K562 (cell line): ENCODE results near the gene SLC26A1. TPM values are rescaled to one million over a fixed set of nuclear protein-coding genes. Genes with fewer than 3 reads are reported as not detected.

Experiments used
- ARHGAP35 ChIP-seq: fragments of 450-650 bp; IDR thresholded peaks from 2 replicates; pipeline ENCODE4 v1.6.1; 2018; ENCODE audit not compliant: partially characterized antibody
- CCNT2 ChIP-seq: IDR thresholded peaks from 2 replicates; pipeline ENCODE4 v1.6.1; 2011; ENCODE audit warnings: borderline replicate concordance, low read depth, mild to moderate bottlenecking, moderate library complexity, mixed read lengths, low read length; ENCODE audit not compliant: insufficient read length; ENCODE audit errors: extremely low read depth
- GTF2E2 ChIP-seq: fragments of 200-800 bp; sonication (Bioruptor generic); IDR thresholded peaks from 2 replicates; pipeline ENCODE4 v1.6.1; 2016; ENCODE audit warnings: missing genetic modification characterization, missing compliant biosample characterization
- HSF4 ChIP-seq: fragments of 250-450 bp; sonication (Bioruptor Pico); IDR thresholded peaks from 2 replicates; pipeline ENCODE4 v2.1.2; 2022; ENCODE audit warnings: mild to moderate bottlenecking, moderate library complexity, borderline replicate concordance
- MCM7 ChIP-seq, 2 experiments: fragments of 450-650 bp; IDR thresholded peaks; 2 replicates each; pipeline ENCODE4 v1.6.1; 2016 to 2018
- NFXL1 ChIP-seq: fragments of 450-650 bp; formaldehyde crosslinking; IDR thresholded peaks from 2 replicates; pipeline ENCODE4 v1.4.0; 2021; ENCODE audit warnings: mild to moderate bottlenecking
- POLR2G ChIP-seq: fragments of 200-400 bp; formaldehyde crosslinking; IDR thresholded peaks from 2 replicates; pipeline ENCODE4 v1.6.1; 2017; ENCODE audit warnings: low read depth, mild to moderate bottlenecking, antibody characterized with exemption, low read length, moderate library complexity
- ZNF584 ChIP-seq: fragments of 200-800 bp; sonication (Bioruptor generic); IDR thresholded peaks from 2 replicates; pipeline ENCODE4 v1.6.1; 2016; ENCODE audit warnings: low read depth, mild to moderate bottlenecking, missing genetic modification characterization, missing compliant biosample characterization
- ZNF644 ChIP-seq: fragments of 200-800 bp; sonication (Bioruptor generic); IDR thresholded peaks from 2 replicates; pipeline ENCODE4 v1.6.1; 2016; ENCODE audit warnings: low read depth, missing genetic modification characterization, missing compliant biosample characterization
- ZNF668 ChIP-seq: fragments of 250-450 bp; sonication (Bioruptor Pico); IDR thresholded peaks from 2 replicates; pipeline ENCODE4 v1.8.0; 2022; ENCODE audit warnings: mild to moderate bottlenecking, inconsistent platforms
- ZNF707 ChIP-seq: fragments of 250-450 bp; sonication (Bioruptor Pico); conservative IDR thresholded peaks from 2 replicates; pipeline ENCODE4 v1.8.0; 2022; ENCODE audit warnings: inconsistent platforms, mild to moderate bottlenecking, moderate library complexity
- polyA plus RNA-seq, 8 experiments: library from polyadenylated mRNA; depleted of rRNA in 4 of 8; stranded (reverse) in 5 of 8; unstranded in 3 of 8; fragments of >200 nt; fragmentation: Nextera tagmentation in 2 of 8; fragmentation: Illumina TruSeq in 1 of 8; extraction: Ambion mirVana in 2 of 8; extraction: Trizol in 1 of 8; gene quantifications; 2 replicates each; pipeline versions ENCODE4 v1.2.1 to v1.2.3, GENCODE V29; 2011 to 2014; ENCODE audit warnings: inconsistent platforms in 1 of 8, missing spikeins in 1 of 8
- total RNA-seq, 7 experiments: library from RNA; depleted of rRNA in 6 of 7; stranded (reverse); fragments of >200 nt in 6 of 7; fragmentation: Illumina TruSeq in 2 of 7; extraction: Trizol in 2 of 7; gene quantifications; 2 replicates each; pipeline versions ENCODE4 v1.2.1 to v1.2.3, GENCODE V29; 2011 to 2021; ENCODE audit warnings: low replicate concordance in 1 of 7
- TF ChIP-seq, protein P1 (sequence below): sonication (generic); formaldehyde crosslinking; IDR thresholded peaks from 2 replicates; pipeline ENCODE4 v1.8.1; 2023; ENCODE audit warnings: mild to moderate bottlenecking, missing genetic modification reagents
- TF ChIP-seq, protein P2 (sequence below): IDR thresholded peaks from 2 replicates; pipeline ENCODE4 v1.6.1; 2012; ENCODE audit warnings: low read depth, low read length, improper control_type of control experiment, borderline replicate concordance
- TF ChIP-seq, protein P3 (sequence below), 2 experiments: fragments of 450-650 bp; IDR thresholded peaks; 2 replicates each; pipeline ENCODE4 v1.6.1; 2016; ENCODE audit warnings: mild to moderate bottlenecking in 2 of 2, borderline replicate concordance in 1 of 2, low read depth in 1 of 2, moderate library complexity in 1 of 2

SLC26A1 gene
- total and polyA plus RNA-seq, 9 of the 15 experiments (the other 6 are each of a cell fraction or from before 2014, with no cell fraction given): 0.11 to 4.2 (median 0.95) TPM

DNA sequence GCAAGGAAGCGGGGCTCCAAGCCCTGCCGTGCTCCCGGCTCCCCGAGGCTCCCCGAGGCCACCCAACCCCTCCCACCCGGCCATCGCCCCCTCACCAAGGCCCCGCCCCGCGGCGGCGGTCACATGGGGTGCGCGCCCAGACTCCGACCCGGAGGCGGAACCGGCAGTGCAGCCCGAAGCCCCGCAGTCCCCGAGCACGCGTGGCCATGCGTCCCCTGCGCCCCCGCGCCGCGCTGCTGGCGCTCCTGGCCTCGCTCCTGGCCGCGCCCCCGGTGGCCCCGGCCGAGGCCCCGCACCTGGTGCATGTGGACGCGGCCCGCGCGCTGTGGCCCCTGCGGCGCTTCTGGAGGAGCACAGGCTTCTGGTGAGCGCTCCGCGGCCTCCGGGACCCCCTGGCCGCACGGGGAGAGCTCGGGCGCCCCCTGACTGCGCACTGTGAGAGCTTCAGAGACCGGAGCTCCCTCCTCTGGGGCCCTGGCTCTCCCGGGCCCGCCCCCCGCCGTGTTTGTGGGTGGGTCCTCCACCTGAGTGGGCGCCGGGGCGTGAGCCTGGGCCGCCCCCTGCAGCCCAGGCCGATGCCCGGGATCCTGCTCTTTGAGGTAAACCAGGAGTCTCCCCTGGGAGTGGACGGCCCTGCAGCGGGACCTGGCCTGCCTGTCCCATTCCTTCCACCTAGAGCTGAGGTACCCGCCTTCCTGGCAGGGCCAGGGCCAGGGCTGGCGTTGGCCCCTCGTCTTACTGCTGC, 6.2 kb downstream of the SLC26A1 start, which contains the start of gene IDUA (continued):
- TF ChIP-seq, protein P1, sequence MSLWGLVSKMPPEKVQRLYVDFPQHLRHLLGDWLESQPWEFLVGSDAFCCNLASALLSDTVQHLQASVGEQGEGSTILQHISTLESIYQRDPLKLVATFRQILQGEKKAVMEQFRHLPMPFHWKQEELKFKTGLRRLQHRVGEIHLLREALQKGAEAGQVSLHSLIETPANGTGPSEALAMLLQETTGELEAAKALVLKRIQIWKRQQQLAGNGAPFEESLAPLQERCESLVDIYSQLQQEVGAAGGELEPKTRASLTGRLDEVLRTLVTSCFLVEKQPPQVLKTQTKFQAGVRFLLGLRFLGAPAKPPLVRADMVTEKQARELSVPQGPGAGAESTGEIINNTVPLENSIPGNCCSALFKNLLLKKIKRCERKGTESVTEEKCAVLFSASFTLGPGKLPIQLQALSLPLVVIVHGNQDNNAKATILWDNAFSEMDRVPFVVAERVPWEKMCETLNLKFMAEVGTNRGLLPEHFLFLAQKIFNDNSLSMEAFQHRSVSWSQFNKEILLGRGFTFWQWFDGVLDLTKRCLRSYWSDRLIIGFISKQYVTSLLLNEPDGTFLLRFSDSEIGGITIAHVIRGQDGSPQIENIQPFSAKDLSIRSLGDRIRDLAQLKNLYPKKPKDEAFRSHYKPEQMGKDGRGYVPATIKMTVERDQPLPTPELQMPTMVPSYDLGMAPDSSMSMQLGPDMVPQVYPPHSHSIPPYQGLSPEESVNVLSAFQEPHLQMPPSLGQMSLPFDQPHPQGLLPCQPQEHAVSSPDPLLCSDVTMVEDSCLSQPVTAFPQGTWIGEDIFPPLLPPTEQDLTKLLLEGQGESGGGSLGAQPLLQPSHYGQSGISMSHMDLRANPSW (CRISPR knock-in tag): 0 out of 2 replicates have a peak, but pooled peaks have one; percentile 80
- TF ChIP-seq CCNT2 (peak; percentile 90), ARHGAP35 (no peak), MCM7 (IDR thresholded peaks at IDR 0.05) (no peak), ZNF644 (tag) (no peak), NFXL1 (CRISPR knock-in tag) (no peak), GTF2E2 (tag) (no peak), HSF4 (CRISPR knock-in tag) (no peak), ZNF707 (no peak), ZNF668 (CRISPR knock-in tag) (no peak), ZNF584 (CRISPR knock-in tag) (no peak), POLR2G (peak; percentile 91)
- TF ChIP-seq, protein P2, sequence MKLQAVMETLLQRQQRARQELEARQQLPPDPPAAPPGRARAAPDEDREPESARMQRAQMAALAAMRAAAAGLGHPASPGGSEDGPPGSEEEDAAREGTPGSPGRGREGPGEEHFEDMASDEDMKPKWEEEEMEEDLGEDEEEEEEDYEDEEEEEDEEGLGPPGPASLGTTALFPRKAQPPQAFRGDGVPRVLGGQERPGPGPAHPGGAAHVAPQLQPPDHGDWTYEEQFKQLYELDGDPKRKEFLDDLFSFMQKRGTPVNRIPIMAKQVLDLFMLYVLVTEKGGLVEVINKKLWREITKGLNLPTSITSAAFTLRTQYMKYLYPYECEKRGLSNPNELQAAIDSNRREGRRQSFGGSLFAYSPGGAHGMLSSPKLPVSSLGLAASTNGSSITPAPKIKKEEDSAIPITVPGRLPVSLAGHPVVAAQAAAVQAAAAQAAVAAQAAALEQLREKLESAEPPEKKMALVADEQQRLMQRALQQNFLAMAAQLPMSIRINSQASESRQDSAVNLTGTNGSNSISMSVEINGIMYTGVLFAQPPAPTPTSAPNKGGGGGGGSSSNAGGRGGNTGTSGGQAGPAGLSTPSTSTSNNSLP: no peak
- TF ChIP-seq, protein P3, sequence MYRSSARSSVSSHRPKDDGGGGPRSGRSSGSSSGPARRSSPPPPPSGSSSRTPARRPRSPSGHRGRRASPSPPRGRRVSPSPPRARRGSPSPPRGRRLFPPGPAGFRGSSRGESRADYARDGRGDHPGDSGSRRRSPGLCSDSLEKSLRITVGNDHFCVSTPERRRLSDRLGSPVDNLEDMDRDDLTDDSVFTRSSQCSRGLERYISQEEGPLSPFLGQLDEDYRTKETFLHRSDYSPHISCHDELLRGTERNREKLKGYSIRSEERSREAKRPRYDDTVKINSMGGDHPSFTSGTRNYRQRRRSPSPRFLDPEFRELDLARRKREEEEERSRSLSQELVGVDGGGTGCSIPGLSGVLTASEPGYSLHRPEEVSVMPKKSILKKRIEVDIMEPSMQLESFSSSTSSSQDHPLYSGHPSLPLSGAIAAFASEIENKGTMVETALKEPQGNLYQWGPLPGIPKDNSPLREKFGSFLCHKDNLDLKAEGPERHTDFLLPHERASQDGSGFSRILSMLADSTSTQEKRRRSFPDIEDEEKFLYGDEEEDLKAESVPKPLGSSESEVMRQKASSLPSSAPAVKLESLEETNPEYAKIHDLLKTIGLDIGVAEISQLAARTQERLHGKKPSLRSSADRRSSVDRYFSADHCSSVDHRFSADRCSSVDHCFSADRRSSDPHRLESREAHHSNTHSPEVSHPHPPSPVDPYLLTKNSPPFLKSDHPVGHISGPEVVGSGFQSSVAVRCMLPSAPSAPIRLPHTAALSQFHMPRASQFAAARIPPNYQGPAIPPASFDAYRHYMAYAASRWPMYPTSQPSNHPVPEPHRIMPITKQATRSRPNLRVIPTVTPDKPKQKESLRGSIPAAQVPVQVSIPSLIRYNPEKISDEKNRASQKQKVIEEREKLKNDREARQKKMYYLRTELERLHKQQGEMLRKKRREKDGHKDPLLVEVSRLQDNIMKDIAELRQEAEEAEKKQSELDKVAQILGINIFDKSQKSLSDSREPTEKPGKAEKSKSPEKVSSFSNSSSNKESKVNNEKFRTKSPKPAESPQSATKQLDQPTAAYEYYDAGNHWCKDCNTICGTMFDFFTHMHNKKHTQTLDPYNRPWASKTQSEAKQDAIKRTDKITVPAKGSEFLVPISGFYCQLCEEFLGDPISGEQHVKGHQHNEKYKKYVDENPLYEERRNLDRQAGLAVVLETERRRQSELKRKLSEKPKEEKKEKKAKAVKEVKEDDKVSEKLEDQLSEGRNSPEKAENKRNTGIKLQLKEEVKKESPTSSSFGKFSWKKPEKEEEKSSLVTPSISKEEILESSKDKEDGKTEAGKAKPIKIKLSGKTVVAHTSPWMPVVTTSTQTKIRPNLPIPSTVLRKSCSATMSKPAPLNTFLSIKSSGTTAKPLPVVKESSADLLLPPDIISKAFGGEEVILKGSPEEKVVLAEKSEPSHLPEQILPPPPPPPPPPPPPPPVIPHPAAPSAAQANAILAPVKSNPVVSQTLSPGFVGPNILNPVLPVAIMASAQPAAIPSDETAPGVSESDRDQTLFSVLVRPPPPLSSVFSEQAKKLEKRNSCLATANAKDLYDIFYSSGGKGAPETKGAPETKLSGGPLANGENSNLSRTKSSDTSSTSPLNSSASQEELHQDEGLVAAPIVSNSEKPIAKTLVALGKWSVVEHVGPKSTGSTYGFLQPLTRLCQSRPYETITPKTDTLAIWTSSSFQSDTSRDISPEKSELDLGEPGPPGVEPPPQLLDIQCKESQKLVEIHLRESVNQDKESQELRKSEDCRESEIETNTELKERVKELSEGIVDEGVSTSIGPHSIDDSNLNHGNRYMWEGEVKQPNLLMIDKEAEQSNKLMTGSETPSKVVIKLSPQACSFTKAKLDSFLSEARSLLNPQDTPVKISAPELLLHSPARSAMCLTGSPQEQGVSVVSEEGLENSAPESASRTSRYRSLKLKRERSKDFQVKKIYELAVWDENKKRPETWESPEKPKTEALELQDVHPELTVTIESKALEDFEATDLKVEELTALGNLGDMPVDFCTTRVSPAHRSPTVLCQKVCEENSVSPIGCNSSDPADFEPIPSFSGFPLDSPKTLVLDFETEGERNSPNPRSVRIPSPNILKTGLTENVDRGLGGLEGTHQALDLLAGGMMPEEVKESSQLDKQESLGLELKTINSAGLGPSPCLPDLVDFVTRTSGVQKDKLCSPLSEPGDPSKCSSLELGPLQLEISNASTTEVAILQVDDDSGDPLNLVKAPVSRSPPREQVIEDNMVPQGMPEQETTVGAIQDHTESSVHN (IDR thresholded peaks at IDR 0.05; ENCODE audit: borderline replicate concordance in 1 of 2, low read depth in 1 of 2): no peak
